K562 (cell line): ENCODE data around the gene SMIM8. TPM values are rescaled to one million over a fixed set of nuclear protein-coding genes. Genes with fewer than 3 reads are reported as not detected.

Experiments
- ATAC-seq: fragments of 200-7000 bp; cut with Tn5 transposase; 3 replicates; pipeline ENCODE4 v1.9.1; 2020; ENCODE audit warnings: moderate library complexity
- BruUV-seq: library from RNA; stranded (reverse); fragments of 400-500 nt; replicated peaks from 2 replicates; lab custom pipeline; 2021; lab: Mats Ljungman, UMichigan
- CTCF ChIA-PET: fragments of 300-600 bp; formaldehyde crosslinking; extraction: SDS; loops from one replicate; lab custom pipeline; 2021; ENCODE audit warnings: low intra/inter-chr PET ratio; lab: Yijun Ruan, JAX
- POLR2A ChIA-PET: fragments of 300-600, 350-650 bp; sonication (Branson Sonifier 250); formaldehyde crosslinking; extraction: SDS; loops from one replicate; lab custom pipeline; 2021; ENCODE audit warnings: antibody characterized with exemption, inconsistent platforms; lab: Yijun Ruan, JAX
- DNase-seq, 4 experiments: peaks; one replicate each; pipeline versions ENCODE4 v3.0.0 to v3.0.0-alpha.2; 2011 to 2018; ENCODE audit warnings: low spot score in 3 of 4, mixed read lengths in 3 of 4; ENCODE audit errors: extremely low read depth in 1 of 4
- FAIRE-seq: peaks from 2 replicates; lab custom pipeline; 2011; peaks lifted over from hg19 to GRCh38; lab: Jason Lieb, UNC
- H2AFZ ChIP-seq: 2 replicates; pipeline ENCODE4 v1.6.0; 2011; ENCODE audit warnings: low read depth, low read length, control low read depth, inconsistent platforms
- H3K27ac ChIP-seq: fragments of 200-600 bp; 3 replicates; pipeline ENCODE4 v1.8.0; 2011; ENCODE audit warnings: low read depth, mild to moderate bottlenecking, control low read depth, inconsistent platforms, low read length, moderate library complexity, mixed read lengths; ENCODE audit errors: extremely low read depth
- H3K27me3 ChIP-seq, 2 experiments: fragments of 300-600 bp in 1 of 2; 2 replicates in 1 of 2; 3 replicates in 1 of 2; pipeline versions ENCODE4 v1.6.0 to v1.8.0; 2011; ENCODE audit warnings: inconsistent platforms in 2 of 2, low read length in 2 of 2, mild to moderate bottlenecking in 1 of 2, mixed read lengths in 1 of 2, moderate library complexity in 1 of 2; ENCODE audit not compliant: control insufficient read depth in 2 of 2, insufficient read depth in 2 of 2
- H3K36me3 ChIP-seq: fragments of 300-600 bp; 3 replicates; pipeline ENCODE4 v1.8.0; 2011; ENCODE audit warnings: mild to moderate bottlenecking, low read length, inconsistent platforms; ENCODE audit not compliant: control insufficient read depth, insufficient read depth
- H3K4me1 ChIP-seq, 2 experiments: fragments of 200-600 bp in 1 of 2; replicated peaks in 1 of 2; 2 replicates in 1 of 2; 3 replicates in 1 of 2; pipeline versions ENCODE4 v1.5.1 to v1.8.0; 2011; ENCODE audit warnings: inconsistent platforms in 2 of 2, low read length in 2 of 2, mild to moderate bottlenecking in 1 of 2, mixed read lengths in 1 of 2, moderate library complexity in 1 of 2; ENCODE audit not compliant: control insufficient read depth in 2 of 2, insufficient read depth in 2 of 2
- H3K4me2 ChIP-seq: 2 replicates; pipeline ENCODE4 v1.6.1; 2011; ENCODE audit warnings: low read length, control low read depth, inconsistent platforms, mixed read lengths; ENCODE audit not compliant: insufficient read depth
- H3K4me3 ChIP-seq: fragments of 200-600 bp; sonication (generic), shearing (Covaris generic); 2 replicates; pipeline ENCODE4 v1.5.1; 2016; ENCODE audit warnings: control low read depth, inconsistent platforms
- H3K79me2 ChIP-seq: fragments of 200-600 bp; 3 replicates; pipeline ENCODE4 v1.8.0; 2011; ENCODE audit warnings: low read length, inconsistent platforms; ENCODE audit not compliant: control insufficient read depth, insufficient read depth
- H3K9ac ChIP-seq, 2 experiments: 2 replicates each; pipeline versions ENCODE4 v1.6.0 to v1.6.1; 2011; ENCODE audit warnings: low read depth in 2 of 2, low read length in 2 of 2, control low read depth in 1 of 2, inconsistent platforms in 1 of 2, mild to moderate bottlenecking in 1 of 2, mixed read lengths in 1 of 2; ENCODE audit not compliant: insufficient read depth in 1 of 2
- H3K9me1 ChIP-seq: one replicate; pipeline ENCODE4 v1.6.0; 2011; ENCODE audit warnings: inconsistent platforms, mild to moderate bottlenecking, low read length, moderate library complexity; ENCODE audit not compliant: control insufficient read depth, insufficient read depth
- H3K9me3 ChIP-seq: replicated peaks from 2 replicates; pipeline ENCODE4 v1.5.1; 2011; ENCODE audit warnings: low read depth, low read length, inconsistent platforms; ENCODE audit not compliant: control insufficient read depth, insufficient read depth
- H4K20me1 ChIP-seq: replicated peaks from 2 replicates; pipeline ENCODE4 v1.6.1; 2011; ENCODE audit warnings: low read length, inconsistent platforms, mixed read lengths; ENCODE audit not compliant: control insufficient read depth, insufficient read depth
- ADNP ChIP-seq: fragments of 200-800 bp; sonication (Bioruptor generic); IDR thresholded peaks from 2 replicates; pipeline ENCODE4 v1.6.1; 2016; ENCODE audit warnings: missing genetic modification characterization, missing compliant biosample characterization
- CHD4 ChIP-seq: fragments of 200-600 bp; sonication (generic); IDR thresholded peaks from 3 replicates; pipeline ENCODE4 v1.6.1; 2012; ENCODE audit warnings: low read depth, mild to moderate bottlenecking, mixed read lengths, low read length, inconsistent platforms; ENCODE audit not compliant: insufficient read depth, insufficient replicate concordance, poor library complexity, severe bottlenecking
- LARP7 ChIP-seq: fragments of 450-650 bp; IDR thresholded peaks from 2 replicates; pipeline ENCODE4 v1.6.1; 2016
- MTA1 ChIP-seq: fragments of 450-650 bp; IDR thresholded peaks from 2 replicates; pipeline ENCODE4 v1.6.1; 2017; ENCODE audit warnings: borderline replicate concordance
- SIX5 ChIP-seq, 2 experiments: IDR thresholded peaks; 2 replicates each; pipeline ENCODE4 v1.6.1; 2011; ENCODE audit warnings: low read length in 2 of 2, borderline replicate concordance in 1 of 2, low read depth in 1 of 2, mild to moderate bottlenecking in 1 of 2, moderate library complexity in 1 of 2; ENCODE audit not compliant: insufficient read depth in 1 of 2
- SMAD2 ChIP-seq: fragments of 150-350 bp; IDR thresholded peaks from 2 replicates; pipeline ENCODE4 v1.6.1; 2014; ENCODE audit warnings: low read depth, mild to moderate bottlenecking, low read length
- TAF1 ChIP-seq: IDR thresholded peaks from 2 replicates; pipeline ENCODE4 v1.6.1; 2011; ENCODE audit warnings: mild to moderate bottlenecking, low read length, moderate library complexity; ENCODE audit not compliant: insufficient read depth, control insufficient read depth, severe bottlenecking; ENCODE audit errors: extremely low read depth
- TCF3 ChIP-seq: sonication (generic); formaldehyde crosslinking; IDR thresholded peaks from 2 replicates; pipeline ENCODE4 v1.4.0; 2020; ENCODE audit warnings: mild to moderate bottlenecking, missing genetic modification reagents
- ZNF589 ChIP-seq: fragments of 200-800 bp; sonication (Bioruptor generic); IDR thresholded peaks from 2 replicates; pipeline ENCODE4 v1.6.1; 2016; ENCODE audit warnings: low read depth, missing genetic modification characterization, missing compliant biosample characterization
- ZNF785 ChIP-seq: fragments of 250-450 bp; sonication (Bioruptor Pico); IDR thresholded peaks from 2 replicates; pipeline ENCODE4 v1.4.0; 2020; ENCODE audit warnings: mild to moderate bottlenecking
- WGBS: fragments of 100-300 bp; shearing (Covaris generic); methylation state at CpG from one replicate; pipeline ENCODE4 v1.1.6; 2016; ENCODE audit warnings: low coverage, mixed read lengths; ENCODE audit not compliant: insufficient coverage; ENCODE audit errors: missing lambda C conversion rate; 5-methylcytosine and 5-hydroxymethylcytosine counted together
- in situ Hi-C: fragments of 300-500 bp; cut with MboI; formaldehyde crosslinking; loops from 4 replicates; pipeline ENCODE4 v1.15.0; 2018; ENCODE audit warnings: inconsistent platforms, mixed read lengths
- intact Hi-C: fragments of 100-400 bp; cut with micrococcal nuclease; formaldehyde crosslinking; loops from 2 replicates; pipeline ENCODE4 v1.14.2; 2022
- polyA plus RNA-seq, 8 experiments: library from polyadenylated mRNA; depleted of rRNA in 4 of 8; stranded (reverse) in 5 of 8; unstranded in 3 of 8; fragments of >200 nt; fragmentation: Nextera tagmentation in 2 of 8; fragmentation: Illumina TruSeq in 1 of 8; extraction: Ambion mirVana in 2 of 8; extraction: Trizol in 1 of 8; gene quantifications; 2 replicates each; pipeline versions ENCODE4 v1.2.1 to v1.2.3, GENCODE V29; 2011 to 2014; ENCODE audit warnings: inconsistent platforms in 1 of 8, missing spikeins in 1 of 8
- total RNA-seq, 7 experiments: library from RNA; depleted of rRNA in 6 of 7; stranded (reverse); fragments of >200 nt in 6 of 7; fragmentation: Illumina TruSeq in 2 of 7; extraction: Trizol in 2 of 7; gene quantifications; 2 replicates each; pipeline versions ENCODE4 v1.2.1 to v1.2.3, GENCODE V29; 2011 to 2021; ENCODE audit warnings: low replicate concordance in 1 of 7
- TF ChIP-seq, protein P1 (sequence below): fragments of 450-650 bp; IDR thresholded peaks from 2 replicates; pipeline ENCODE4 v1.6.1; 2016; ENCODE audit warnings: antibody characterized with exemption
- TF ChIP-seq, protein P2 (sequence below): IDR thresholded peaks from 2 replicates; pipeline ENCODE4 v1.6.1; 2011; ENCODE audit not compliant: insufficient read length; ENCODE audit errors: extremely low read depth
- TF ChIP-seq, protein P3 (sequence below): sonication (generic); formaldehyde crosslinking; IDR thresholded peaks from 2 replicates; pipeline ENCODE4 v1.8.0; 2023; ENCODE audit warnings: missing genetic modification reagents, mild to moderate bottlenecking, borderline replicate concordance

SMIM8 gene
- total and polyA plus RNA-seq, 9 of the 15 experiments (the other 6 are each of a cell fraction or from before 2014, with no cell fraction given), result 8.3 to 53.7 (median 15.1) TPM

DNA sequence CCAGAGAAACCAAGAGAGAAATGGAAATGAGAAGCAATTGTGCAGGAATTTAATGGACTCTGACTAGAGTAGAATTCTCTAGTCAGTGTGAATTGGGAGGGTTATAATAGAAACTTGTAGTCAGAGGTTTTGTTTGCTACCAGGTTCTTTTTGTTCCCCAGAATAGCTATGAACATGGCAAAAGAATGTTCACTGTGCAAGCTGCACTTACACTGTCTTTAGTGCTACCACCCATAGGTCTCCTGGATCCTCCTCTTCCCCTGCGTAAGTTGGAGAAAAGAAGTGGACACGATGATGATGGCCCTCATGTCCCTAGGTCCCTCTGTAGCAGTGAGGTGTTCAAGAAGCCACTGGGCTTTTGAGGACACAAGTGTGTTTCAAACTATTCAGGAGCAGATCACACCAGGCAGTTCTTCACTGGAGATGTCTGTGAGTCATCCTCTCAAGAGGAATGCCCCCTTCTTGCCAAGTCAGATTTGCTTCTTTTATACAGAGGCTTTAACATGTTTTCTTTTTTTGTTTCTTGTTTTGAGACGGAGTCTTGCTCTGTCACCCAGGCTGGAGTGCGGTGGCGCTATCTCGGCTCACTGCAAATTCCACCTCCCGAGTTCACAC lies 47.6 kb upstream of the SMIM8 start:
- Histone ChIP-seq H2AFZ (no peak overlapping the region), H3K79me2 (no peaks in the 10 kb centered on the region), H4K20me1 (no peaks in the 10 kb centered on the region), H3K27ac (no peak overlapping the region), H3K27me3 (peaks cover 0 to 5% of the 10 kb centered on the region in 2 experiments; a peak in 2 of 5 replicates), H3K4me3 (no peak overlapping the region), H3K36me3 (no peaks in the 10 kb centered on the region), H3K9me3 (no peaks in the 10 kb centered on the region), H3K9ac (no peak overlapping the region), H3K9me1 (no peaks in the 10 kb centered on the region), H3K4me2 (no peak overlapping the region), H3K4me1 (no peaks in the 10 kb centered on the region)
- peak; percentile 35 for FAIRE-seq
- no peak for DNase-seq
- ATAC-seq, result no peak
- in situ Hi-C loops, result no loop called here
- BruUV-seq, result no TSS peak
- 21% methylated on average over 7 of the region's 7 CpGs for WGBS
- intact Hi-C loops, result loop anchor here (5.0 kb wide), 1 partner anchor 137 kb away; no protein-coding TSS in a partner anchor
- CTCF ChIA-PET, result no interaction called here
- POLR2A ChIA-PET, result no interaction called here
- TF ChIP-seq, protein P1, sequence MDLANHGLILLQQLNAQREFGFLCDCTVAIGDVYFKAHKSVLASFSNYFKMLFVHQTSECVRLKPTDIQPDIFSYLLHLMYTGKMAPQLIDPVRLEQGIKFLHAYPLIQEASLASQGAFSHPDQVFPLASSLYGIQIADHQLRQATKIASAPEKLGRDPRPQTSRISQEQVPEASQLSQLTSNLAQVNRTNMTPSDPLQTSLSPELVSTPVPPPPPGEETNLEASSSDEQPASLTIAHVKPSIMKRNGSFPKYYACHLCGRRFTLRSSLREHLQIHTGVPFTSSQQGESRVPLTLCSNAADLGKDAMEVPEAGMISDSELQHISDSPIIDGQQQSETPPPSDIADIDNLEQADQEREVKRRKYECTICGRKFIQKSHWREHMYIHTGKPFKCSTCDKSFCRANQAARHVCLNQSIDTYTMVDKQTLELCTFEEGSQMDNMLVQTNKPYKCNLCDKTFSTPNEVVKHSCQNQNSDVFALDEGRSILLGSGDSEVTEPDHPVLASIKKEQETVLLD, result no peak
- TF ChIP-seq ADNP (no peak), ZNF785 (CRISPR knock-in tag) (no peak), SIX5 (IDR thresholded peaks at IDR 0.05; ENCODE audit: borderline replicate concordance in 1 of 2, insufficient read depth in 1 of 2, low read depth in 1 of 2, low read length in 2 of 2) (no peak), MTA1 (no peak), SMAD2 (no peak), TCF3 (CRISPR knock-in tag) (no peak), LARP7 (no peak), CHD4 (no peak), TAF1 (no peak), ZNF589 (no peak)
- TF ChIP-seq, protein P2, sequence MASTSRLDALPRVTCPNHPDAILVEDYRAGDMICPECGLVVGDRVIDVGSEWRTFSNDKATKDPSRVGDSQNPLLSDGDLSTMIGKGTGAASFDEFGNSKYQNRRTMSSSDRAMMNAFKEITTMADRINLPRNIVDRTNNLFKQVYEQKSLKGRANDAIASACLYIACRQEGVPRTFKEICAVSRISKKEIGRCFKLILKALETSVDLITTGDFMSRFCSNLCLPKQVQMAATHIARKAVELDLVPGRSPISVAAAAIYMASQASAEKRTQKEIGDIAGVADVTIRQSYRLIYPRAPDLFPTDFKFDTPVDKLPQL, result no peak
- TF ChIP-seq, protein P3, sequence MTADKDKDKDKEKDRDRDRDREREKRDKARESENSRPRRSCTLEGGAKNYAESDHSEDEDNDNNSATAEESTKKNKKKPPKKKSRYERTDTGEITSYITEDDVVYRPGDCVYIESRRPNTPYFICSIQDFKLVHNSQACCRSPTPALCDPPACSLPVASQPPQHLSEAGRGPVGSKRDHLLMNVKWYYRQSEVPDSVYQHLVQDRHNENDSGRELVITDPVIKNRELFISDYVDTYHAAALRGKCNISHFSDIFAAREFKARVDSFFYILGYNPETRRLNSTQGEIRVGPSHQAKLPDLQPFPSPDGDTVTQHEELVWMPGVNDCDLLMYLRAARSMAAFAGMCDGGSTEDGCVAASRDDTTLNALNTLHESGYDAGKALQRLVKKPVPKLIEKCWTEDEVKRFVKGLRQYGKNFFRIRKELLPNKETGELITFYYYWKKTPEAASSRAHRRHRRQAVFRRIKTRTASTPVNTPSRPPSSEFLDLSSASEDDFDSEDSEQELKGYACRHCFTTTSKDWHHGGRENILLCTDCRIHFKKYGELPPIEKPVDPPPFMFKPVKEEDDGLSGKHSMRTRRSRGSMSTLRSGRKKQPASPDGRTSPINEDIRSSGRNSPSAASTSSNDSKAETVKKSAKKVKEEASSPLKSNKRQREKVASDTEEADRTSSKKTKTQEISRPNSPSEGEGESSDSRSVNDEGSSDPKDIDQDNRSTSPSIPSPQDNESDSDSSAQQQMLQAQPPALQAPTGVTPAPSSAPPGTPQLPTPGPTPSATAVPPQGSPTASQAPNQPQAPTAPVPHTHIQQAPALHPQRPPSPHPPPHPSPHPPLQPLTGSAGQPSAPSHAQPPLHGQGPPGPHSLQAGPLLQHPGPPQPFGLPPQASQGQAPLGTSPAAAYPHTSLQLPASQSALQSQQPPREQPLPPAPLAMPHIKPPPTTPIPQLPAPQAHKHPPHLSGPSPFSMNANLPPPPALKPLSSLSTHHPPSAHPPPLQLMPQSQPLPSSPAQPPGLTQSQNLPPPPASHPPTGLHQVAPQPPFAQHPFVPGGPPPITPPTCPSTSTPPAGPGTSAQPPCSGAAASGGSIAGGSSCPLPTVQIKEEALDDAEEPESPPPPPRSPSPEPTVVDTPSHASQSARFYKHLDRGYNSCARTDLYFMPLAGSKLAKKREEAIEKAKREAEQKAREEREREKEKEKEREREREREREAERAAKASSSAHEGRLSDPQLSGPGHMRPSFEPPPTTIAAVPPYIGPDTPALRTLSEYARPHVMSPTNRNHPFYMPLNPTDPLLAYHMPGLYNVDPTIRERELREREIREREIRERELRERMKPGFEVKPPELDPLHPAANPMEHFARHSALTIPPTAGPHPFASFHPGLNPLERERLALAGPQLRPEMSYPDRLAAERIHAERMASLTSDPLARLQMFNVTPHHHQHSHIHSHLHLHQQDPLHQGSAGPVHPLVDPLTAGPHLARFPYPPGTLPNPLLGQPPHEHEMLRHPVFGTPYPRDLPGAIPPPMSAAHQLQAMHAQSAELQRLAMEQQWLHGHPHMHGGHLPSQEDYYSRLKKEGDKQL, result no peak
